Tongue (tissue), 2 donors: ENCODE data around the gene IFT81. TPM values are rescaled to one million over a fixed set of nuclear protein-coding genes. Genes with fewer than 3 reads are reported as not detected.

ENCODE experiments used
- DNase-seq: peaks from one replicate; pipeline ENCODE4 v3.0.0-alpha.2; 2015
- total RNA-seq: library from RNA; depleted of rRNA; stranded (reverse); fragments of >200 nt; gene quantifications from one replicate; pipeline ENCODE4 v1.2.3, GENCODE V29; 2014

Gene IFT81
- total RNA-seq, 1 donor from 2014 or later: 32.0 TPM

DNA sequence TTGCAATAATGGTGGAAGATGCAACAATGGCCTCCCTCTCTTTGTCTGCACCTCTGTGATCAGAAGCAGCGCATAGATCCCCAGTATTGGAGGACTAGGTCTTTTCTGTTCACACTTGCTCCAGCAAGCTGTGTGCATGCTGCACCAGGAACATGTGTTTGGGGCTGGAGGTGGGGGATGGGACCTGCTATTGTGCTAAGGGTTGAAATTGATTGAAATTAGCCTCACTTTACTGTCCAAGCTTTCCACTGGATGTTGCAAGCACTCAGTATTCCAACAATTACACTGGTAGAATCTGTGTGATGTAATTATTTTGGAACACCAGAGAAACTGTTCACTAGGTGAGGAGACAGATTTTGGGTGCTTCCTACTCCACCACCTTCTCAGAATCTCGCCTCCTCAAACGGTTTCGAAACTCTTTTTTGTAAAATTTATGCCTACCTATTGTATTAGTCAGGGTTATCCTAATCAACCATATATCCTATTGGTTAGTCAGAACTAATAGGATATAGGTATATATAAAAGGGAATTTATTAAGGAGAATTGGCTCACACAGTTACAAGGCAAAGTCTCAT lies 35.6 kb downstream of the IFT81 start:
- DNase-seq: no peak

DNA sequence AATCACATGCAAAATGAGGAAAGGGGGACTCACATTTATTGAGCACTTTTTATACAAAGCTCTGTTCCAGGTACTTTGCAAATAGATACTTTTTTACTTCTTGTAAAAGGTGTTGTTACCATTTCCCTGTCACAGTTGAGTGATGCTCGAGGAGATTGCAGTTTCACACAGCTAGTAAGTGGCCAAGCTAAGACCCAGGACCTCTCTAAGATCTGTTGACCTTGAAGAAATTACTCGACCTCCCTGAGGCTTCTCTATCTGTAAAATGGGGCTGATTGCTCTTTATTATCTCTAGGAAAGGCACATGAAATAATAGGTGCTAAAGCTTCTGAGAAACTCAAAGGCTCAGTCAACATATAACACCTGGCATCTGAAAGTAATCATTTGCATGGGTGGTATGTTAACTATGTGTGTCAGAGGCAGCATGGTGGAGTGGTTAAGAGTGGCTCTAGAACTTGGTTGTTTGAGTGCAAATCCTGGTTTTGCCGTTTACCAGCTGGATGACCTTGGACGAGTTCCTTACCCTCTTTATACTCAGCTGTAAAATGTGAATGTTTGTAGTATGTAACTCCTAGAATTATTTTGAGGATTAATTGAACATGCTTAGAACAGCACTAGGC lies 41.5 kb downstream of the IFT81 start:
- no peak for DNase-seq

DNA sequence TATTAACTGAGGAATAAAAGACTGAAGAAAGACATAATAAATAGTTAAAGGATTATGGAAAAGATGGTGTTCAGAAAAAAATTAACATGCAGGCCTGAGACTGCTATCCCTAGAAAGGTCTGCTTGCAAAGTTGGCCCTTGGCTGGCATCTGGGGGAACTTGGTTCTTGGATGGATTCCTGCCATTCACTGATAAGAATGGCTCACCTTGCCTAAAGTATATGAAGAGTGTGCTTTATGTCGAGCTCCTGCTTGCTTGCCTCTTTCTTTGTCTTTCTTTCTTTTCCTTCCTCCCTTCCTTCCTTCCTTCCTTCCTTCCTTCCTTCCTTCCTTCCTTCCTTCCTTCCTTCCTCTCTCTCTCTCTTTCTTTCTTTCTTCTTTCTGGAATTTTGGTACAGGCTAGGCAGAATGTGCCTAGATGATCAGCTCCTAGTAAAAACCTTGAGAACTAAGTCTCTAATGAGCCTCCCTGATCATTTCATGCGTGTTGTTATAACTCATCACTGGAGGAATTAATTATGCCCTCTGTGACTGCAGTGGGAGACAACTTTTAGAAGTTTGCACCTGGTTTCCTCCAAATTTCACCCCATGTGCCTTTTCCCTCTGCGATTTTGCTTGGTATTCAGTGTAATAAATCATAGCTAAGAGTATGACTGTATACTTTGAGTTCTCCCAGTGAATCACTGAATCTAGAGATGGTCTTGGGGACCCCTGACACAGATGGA lies 44.7 kb downstream of the IFT81 start:
- no peak for DNase-seq

DNA sequence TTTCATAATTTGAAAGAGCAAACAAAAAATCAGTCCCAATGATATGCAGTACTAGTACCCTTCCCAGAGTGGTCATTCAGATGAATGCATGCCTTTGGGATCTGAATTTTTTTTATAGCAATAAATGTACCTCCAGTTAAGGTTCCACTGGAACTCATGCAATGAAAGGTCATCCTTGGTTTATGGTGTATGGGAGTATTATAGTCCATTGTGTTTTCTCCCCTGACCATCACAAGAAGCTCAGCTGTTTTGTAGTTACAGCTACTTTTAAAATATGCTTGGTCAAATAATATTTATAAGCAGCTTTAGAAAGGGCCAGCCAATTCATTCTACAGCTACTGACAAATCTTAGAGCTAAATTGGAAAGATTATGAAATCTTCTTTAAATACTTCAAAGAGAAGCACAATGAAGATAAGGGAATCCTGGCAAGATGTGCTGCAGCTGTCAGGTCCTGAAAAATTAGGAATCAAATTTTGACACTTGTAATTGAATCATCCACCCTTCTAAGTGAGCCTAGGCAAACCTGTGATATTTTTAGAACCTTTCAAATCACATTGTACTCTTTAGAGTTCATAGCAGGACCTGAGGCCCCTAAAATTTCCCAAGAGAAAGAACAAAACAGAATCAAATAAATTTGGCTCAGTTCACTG lies 46.5 kb downstream of the IFT81 start:
- peak; percentile 44 for DNase-seq

GRCh38 chr12:110171186-110171538 lies 47.0 kb downstream of the IFT81 start:
- peak; percentile 27 for DNase-seq

DNA sequence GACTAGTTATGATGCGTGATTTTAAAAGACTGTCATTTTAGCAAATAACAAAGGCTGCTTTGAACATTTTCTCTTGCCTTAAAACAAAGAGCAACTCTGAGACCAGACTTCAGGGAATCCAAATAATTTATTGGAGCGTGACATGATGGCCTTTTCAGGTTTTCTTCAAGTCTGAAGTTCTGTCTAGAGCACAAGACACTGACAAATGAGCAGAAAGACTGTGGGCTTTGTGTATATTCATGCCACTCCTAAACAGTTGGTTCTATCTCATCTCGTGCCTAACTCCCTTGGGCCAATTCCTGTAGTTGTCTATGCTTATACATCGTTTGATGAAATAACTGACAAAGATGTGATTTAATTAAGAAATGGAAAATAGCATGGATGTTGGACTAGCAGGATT lies 47.5 kb downstream of the IFT81 start:
- no peak for DNase-seq

DNA sequence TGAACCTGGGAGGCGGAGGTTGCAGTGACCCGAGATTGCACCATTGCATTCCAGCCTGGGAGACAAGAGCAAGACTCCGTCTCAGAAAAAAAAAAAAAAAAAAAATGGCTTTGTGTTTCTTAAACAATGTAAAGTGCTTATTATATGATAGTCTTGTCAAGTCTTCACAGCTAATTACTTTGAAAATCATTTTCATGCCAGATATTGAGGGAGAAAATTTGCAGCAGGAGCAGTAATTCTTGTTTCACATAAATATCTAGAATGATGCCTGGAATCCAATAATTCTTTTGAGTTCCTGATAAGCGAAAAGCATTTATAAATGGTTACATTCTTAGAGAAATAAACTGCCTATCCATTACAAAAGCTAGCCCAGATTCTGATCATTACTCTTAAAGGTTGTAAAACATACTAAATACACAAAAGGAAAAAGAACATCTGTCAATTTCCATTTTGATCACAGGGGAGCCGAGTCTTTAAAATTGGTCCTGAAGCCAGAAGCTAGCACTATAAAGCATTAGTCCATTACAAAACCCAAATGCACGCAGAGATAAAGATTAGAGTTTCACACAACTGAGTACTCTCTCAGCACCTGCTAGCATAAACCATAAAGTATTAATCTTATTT lies 50.3 kb downstream of the IFT81 start:
- no peak for DNase-seq

DNA sequence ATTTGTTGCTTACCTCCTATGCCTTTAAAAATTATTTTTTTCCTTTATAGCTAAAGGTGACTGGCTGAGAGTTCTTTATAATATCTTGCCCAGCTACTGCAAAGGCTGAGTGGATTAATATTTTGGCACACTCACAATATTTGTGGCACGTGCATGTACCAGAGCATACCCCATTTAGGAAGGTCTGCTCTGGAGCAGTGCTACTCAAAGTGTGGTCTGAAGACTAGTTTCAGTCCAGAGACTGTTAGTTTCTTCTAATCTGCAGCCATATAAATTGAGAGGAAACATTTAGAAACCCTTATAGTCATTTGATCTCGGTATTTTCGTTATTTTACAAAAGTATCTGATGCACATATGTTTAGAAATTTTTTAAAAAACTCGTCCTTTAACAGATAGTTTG lies 51.0 kb downstream of the IFT81 start:
- DNase-seq: no peak

- DNase-seq: peak; percentile 82
Observed at GRCh38 chr12:110176745-110177144, 52.6 kb downstream of the IFT81 start.

DNA sequence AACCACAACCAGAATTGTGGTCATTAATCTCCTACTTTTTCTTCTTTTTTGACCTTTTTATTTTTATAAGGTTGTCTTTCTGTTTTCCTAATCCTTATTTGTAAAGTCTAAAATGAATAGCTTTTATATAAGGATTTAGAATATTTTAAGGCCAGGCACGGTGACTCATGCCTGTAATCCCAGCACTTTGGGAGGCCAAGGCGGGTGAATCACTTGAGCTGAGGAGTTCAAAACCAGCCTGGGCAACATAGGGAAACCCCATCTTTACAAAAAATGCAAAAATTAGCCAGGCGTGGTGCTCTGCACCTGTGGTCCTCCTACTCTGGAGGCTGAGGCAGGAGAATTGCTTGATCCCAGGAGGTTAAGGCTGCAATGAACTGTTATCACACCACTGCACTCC lies 55.1 kb downstream of the IFT81 start:
- DNase-seq: no peak

- no peak for DNase-seq
Observed at GRCh38 chr12:110180591-110181005, 56.4 kb downstream of the IFT81 start.

DNA sequence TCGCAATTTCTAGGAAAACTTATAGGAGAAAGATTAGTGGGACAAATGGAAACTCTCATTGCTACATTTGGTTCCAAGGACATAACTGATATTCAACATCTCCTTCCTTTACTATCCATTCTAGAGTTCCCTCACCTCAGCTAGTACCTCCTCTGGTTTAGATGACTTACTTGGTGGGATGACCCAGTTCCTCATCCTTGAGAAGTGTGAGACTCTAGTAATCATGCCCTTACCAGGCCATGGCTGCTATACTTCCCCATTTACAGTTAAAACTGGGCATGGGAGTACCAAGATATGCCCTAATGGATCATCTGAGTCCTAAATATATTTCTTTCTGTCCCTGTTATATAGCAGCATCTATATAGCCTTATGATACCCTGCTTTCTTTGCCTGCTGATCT lies 58.1 kb downstream of the IFT81 start:
- DNase-seq: no peak

DNA sequence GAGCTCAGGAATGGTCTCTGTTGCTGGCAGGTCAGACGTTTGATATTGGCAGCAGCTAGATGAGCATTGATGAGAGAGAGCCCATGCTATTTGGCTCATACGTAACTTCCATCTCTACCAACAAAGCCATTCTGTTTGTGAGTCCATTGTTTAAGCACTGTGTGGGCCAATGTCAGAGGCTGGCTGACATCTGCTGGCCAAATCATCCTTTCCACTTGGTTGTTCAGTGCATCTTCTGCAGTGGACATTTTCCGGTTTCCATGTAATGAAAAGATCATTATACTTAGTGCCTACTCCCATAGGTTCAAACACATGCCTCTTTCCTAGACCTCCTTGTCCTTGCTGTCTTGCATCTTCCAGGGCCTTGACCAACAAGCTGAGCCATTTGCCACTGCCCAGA lies 59.2 kb downstream of the IFT81 start:
- DNase-seq: no peak

DNA sequence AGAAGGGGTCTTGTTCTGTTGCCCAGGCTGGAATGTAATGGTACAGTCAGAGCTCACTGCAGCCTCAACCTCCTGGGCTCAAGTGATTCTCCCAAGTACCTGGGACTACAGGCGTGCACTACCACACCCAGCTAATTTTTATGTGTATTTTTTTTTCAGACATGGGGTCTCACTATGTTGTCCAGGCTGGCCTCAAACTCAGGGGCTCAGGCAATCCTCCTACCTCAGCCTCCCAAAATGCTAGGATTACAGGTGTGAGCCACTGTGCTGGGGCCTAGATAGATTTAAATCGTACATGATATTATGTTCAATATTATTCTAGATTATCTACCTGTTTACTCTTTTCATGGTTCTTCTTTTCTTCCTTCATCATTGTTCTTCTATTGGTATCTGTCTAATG lies 61.5 kb downstream of the IFT81 start:
- no peak for DNase-seq

GRCh38 chr12:110186059-110186458 lies 61.9 kb downstream of the IFT81 start:
- DNase-seq: no peak

- DNase-seq: no peak
Observed at GRCh38 chr12:110193196-110193595, 69.0 kb downstream of the IFT81 start.

DNA sequence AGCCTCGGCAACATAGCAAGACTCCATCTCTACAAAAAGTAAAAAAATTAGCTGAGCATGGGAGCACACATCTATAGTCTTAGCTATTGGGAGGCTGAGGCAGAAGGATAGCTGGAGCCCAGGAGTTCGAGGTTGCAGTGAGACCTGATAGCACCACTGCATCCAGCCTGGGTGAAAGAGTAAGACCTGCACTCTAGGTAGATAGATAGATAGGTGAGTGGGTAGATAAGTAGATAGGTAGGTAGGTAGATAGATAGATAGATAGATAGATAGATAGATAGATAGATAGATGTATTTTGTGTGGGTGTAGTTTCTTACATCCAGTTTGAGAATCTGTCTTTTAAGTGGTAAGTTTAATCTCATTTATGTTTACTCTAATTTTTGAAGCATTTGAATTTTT lies 72.8 kb downstream of the IFT81 start:
- DNase-seq: no peak

DNA sequence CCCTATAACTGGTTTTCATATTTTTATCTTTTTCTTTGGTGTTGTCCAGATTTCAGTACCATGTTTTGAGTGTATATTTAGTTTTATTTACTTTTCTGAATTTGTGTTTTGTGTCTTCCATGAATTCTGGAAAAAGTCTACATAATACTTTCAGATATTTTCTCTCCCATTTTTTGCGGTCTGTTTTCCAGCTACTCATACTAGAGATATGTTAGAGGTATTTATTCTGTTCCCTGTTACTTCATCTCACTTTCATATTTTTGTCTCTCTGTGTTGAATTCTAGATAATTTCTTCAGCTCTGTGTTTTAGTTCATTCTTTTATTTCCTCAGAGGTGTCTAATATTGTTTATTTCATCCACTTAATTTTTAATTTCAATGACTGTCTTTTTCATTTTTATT lies 74.2 kb downstream of the IFT81 start:
- DNase-seq: no peak

DNA sequence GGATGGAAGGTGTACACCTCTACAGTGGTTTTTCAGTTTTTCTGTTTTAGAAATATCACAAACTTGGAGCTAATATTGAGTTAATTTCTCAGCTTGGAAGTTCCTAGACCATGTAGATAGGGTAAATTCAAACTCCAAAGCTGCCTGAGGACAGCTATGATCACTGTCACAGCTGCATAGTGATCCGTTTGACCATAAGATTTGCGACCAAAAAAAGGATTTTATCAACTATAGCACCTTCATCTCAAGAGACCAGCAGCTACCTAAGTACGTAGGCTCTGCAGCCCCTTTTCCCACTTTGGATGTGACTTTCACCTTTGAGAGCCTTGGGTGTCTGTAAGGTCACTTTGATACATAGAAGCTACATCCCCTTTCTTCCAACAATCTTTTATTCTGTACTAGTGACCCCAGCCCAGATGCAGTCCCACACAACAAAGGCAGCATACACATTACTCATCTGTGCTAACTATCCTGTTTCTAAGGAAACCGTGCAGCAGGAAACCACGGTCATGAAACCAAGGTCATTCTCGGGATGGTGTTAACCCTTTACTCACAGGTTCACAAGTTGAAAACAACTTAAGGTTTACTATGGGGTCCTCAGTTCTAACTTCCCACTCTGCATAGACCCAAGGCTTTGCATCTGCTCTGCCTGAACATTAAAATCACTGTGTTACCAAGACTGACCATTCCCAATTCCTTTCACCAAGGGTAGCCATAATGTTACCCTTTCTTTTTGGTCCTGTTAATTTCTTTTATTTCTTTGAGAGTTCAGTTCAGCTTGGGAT lies 75.4 kb downstream of the IFT81 start:
- DNase-seq: peak; percentile 37

GRCh38 chr12:110200124-110200417 lies 75.9 kb downstream of the IFT81 start:
- no peak for DNase-seq

DNA sequence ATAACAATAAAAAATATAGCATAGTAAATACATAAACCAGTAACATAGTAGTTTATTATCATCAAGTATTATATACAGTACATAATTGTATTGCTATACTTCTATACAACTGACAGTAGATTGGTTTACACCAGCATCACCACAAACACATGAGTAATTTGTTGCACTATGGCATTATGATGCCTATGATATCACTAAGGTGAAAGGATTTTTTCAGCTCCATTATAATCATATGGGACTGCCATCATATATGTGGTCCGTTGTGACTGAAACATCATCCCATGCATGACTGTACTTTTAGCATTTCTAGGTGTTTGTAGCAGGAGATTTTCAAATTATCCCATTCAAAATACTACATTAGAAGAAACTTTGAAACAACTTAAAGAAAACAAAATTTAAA lies 77.8 kb downstream of the IFT81 start:
- no peak for DNase-seq

- no peak for DNase-seq
Observed at GRCh38 chr12:110203546-110203945, 79.4 kb downstream of the IFT81 start.
